ENCODE results near the gene TSPY3.
"Not testable (repeated sequence)": the region's sequence is repeated elsewhere in the genome, so short reads cannot be mapped to it uniquely, and the experiment has no call there.

Gene TSPY3, protein sequence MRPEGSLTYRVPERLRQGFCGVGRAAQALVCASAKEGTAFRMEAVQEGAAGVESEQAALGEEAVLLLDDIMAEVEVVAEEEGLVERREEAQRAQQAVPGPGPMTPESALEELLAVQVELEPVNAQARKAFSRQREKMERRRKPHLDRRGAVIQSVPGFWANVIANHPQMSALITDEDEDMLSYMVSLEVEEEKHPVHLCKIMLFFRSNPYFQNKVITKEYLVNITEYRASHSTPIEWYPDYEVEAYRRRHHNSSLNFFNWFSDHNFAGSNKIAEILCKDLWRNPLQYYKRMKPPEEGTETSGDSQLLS

DNA sequence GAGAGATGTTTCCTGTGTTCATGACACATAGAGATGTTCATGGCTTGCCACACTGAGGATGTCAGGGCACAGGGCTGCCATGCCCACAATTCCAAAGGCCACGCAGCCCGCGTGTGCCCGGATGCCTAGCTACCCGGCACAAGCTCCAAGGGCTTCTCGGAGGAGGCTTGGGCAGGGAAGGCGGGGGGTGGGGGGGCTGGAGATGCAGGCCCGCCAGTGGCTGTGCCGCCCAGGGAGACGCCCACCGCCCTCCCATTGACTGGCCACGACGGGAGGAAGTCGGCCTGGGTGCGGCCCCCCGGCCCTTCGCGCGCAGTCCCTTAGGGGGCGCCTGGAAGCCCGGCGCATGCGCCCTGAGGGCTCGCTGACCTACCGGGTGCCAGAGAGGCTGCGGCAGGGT, at the start of gene TSPY3:
TSPY3 (plus strand) TSS at position 301 of the 400 bp plus-strand sequence; CDS start at position 347, 46 bp downstream.
- DNase-seq, result not testable (repeated sequence)

DNA sequence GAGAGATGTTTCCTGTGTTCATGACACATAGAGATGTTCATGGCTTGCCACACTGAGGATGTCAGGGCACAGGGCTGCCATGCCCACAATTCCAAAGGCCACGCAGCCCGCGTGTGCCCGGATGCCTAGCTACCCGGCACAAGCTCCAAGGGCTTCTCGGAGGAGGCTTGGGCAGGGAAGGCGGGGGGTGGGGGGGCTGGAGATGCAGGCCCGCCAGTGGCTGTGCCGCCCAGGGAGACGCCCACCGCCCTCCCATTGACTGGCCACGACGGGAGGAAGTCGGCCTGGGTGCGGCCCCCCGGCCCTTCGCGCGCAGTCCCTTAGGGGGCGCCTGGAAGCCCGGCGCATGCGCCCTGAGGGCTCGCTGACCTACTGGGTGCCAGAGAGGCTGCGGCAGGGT, 40.7 kb upstream of the TSPY3 start, which contains the start of gene TSPY8:
TSPY8 (plus strand) TSS at position 301 of the 400 bp plus-strand sequence; CDS start at position 347, 46 bp downstream.
- DNase-seq, result not testable (repeated sequence)

DNA sequence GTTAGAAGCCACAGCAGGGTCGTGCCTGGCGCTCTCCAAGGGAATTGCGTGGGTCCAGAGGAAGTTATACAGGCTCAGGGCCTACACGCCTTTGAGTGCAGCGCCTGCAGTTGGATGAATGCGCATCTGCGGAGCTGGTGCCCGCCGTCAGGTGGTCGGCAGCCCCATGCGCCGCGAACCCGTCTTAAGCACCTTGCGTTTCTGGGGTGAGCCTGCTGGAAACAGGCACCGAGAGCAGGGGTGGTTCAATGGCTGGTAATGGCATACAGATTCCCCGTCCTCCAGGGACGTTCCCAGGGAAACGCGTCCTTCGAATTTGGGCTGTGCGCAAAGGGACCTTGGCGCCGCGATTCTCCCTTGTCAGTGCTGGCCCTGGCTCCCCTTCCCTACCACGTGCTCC, 1.7 kb upstream of the TSPY3 start:
- DNase-seq, result not testable (repeated sequence)

All from activated CD4-positive, alpha-beta T cell treated with anti-CD3 and anti-CD28 coated beads for 1 hour (primary cell).